IMR-90 (cell line): ENCODE results near the gene ZNF236. TPM values are rescaled to one million over a fixed set of nuclear protein-coding genes. Genes with fewer than 3 reads are reported as not detected.
A peak's percentile ranks its signal among the peaks of the same experiment; 100 is the strongest.

ENCODE experiments used
- ATAC-seq: fragments of 200-7000 bp; cut with Tn5 transposase; 2 replicates; pipeline ENCODE4 v1.9.1; 2020; ENCODE audit warnings: low read depth, mild to moderate bottlenecking, moderate library complexity
- BruUV-seq: library from RNA; stranded (reverse); fragments of 400-500 nt; replicated peaks from 2 replicates; lab custom pipeline; 2021; lab: Mats Ljungman, UMichigan
- CTCF ChIA-PET: fragments of 300-600 bp; formaldehyde crosslinking; extraction: SDS; loops from one replicate; lab custom pipeline; 2021; ENCODE audit warnings: antibody characterized with exemption; lab: Yijun Ruan, JAX
- POLR2A ChIA-PET: fragments of 300-600 bp; sonication (Branson Sonifier 250); formaldehyde crosslinking; loops from one replicate; lab custom pipeline; 2022; ENCODE audit warnings: antibody characterized with exemption; ENCODE audit not compliant: unreplicated experiment; lab: Charles Lee
- DNase-seq: peaks from one replicate; pipeline ENCODE4 v3.0.0; 2013
- H2AFZ ChIP-seq: replicated peaks from 2 replicates; pipeline ENCODE3; 2013; ENCODE audit warnings: low read length, mild to moderate bottlenecking; ENCODE audit not compliant: poor library complexity
- H2AK5ac ChIP-seq: 2 replicates; pipeline ENCODE4 v1.6.1; 2013; ENCODE audit warnings: low read depth, low read length, inconsistent platforms
- H2AK9ac ChIP-seq: replicated peaks from 2 replicates; pipeline ENCODE3; 2013; ENCODE audit warnings: mild to moderate bottlenecking, low read depth, low read length, moderate library complexity; ENCODE audit not compliant: poor library complexity
- H2BK120ac ChIP-seq: 2 replicates; pipeline ENCODE4 v1.6.1; 2013; ENCODE audit warnings: low read depth, low read length, inconsistent platforms
- H2BK15ac ChIP-seq: 3 replicates; pipeline ENCODE4 v1.6.1; 2013; ENCODE audit warnings: low read depth, low read length, inconsistent platforms
- H2BK20ac ChIP-seq: 2 replicates; pipeline ENCODE4 v1.6.1; 2013; ENCODE audit warnings: low read depth, mild to moderate bottlenecking, inconsistent platforms, low read length, moderate library complexity
- H2BK5ac ChIP-seq: 2 replicates; pipeline ENCODE4 v1.6.1; 2013; ENCODE audit warnings: mild to moderate bottlenecking, low read depth, low read length, inconsistent platforms; ENCODE audit not compliant: poor library complexity, severe bottlenecking
- H3K14ac ChIP-seq: replicated peaks from 2 replicates; pipeline ENCODE4 v1.6.1; 2013; ENCODE audit warnings: low read depth, low read length, inconsistent platforms
- H3K18ac ChIP-seq: 2 replicates; pipeline ENCODE4 v1.6.1; 2013; ENCODE audit warnings: low read depth, low read length, control low read depth
- H3K23ac ChIP-seq: 2 replicates; pipeline ENCODE4 v1.6.1; 2013; ENCODE audit warnings: low read depth, low read length, inconsistent platforms
- H3K27ac ChIP-seq: 2 replicates; pipeline ENCODE4 v1.5.1; 2013; ENCODE audit warnings: mild to moderate bottlenecking, control low read depth, low read length; ENCODE audit not compliant: insufficient read depth
- H3K27me3 ChIP-seq: 2 replicates; pipeline ENCODE4 v1.6.1; 2013; ENCODE audit warnings: low read length; ENCODE audit not compliant: control insufficient read depth, insufficient read depth
- H3K36me3 ChIP-seq: 2 replicates; pipeline ENCODE4 v1.6.1; 2013; ENCODE audit warnings: low read length, mixed read lengths; ENCODE audit not compliant: control insufficient read depth, insufficient read depth
- H3K4ac ChIP-seq: 2 replicates; pipeline ENCODE4 v1.6.1; 2013; ENCODE audit warnings: low read depth, low read length, inconsistent platforms
- H3K4me1 ChIP-seq: 2 replicates; pipeline ENCODE4 v1.6.1; 2013; ENCODE audit warnings: low read length, mixed read lengths; ENCODE audit not compliant: control insufficient read depth, insufficient read depth
- H3K4me2 ChIP-seq: 2 replicates; pipeline ENCODE4 v1.6.1; 2013; ENCODE audit warnings: low read depth, mild to moderate bottlenecking, control low read depth, low read length, moderate library complexity
- H3K4me3 ChIP-seq: 2 replicates; pipeline ENCODE4 v1.5.1; 2013; ENCODE audit warnings: low read depth, mild to moderate bottlenecking, control low read depth, low read length, moderate library complexity; ENCODE audit not compliant: insufficient read depth
- H3K56ac ChIP-seq: 2 replicates; pipeline ENCODE4 v1.6.1; 2013; ENCODE audit warnings: low read length, inconsistent platforms; ENCODE audit not compliant: insufficient read depth; ENCODE audit errors: extremely low read depth
- H3K79me1 ChIP-seq, 2 experiments: 2 replicates each; pipeline ENCODE4 v1.6.1; 2013; ENCODE audit warnings: low read length in 2 of 2, inconsistent platforms in 1 of 2, low read depth in 1 of 2
- H3K9ac ChIP-seq: 2 replicates; pipeline ENCODE4 v1.6.1; 2013; ENCODE audit warnings: low read depth, low read length, control low read depth
- H3K9me1 ChIP-seq: 2 replicates; pipeline ENCODE4 v1.6.1; 2013; ENCODE audit warnings: low read length, inconsistent platforms; ENCODE audit not compliant: insufficient read depth
- H3K9me3 ChIP-seq: 2 replicates; pipeline ENCODE4 v1.6.1; 2013; ENCODE audit warnings: low read length; ENCODE audit not compliant: control insufficient read depth, insufficient read depth
- H4K20me1 ChIP-seq: 2 replicates; pipeline ENCODE4 v1.6.1; 2013; ENCODE audit warnings: low read length, inconsistent platforms; ENCODE audit not compliant: insufficient read depth
- H4K5ac ChIP-seq: 2 replicates; pipeline ENCODE4 v1.6.1; 2013; ENCODE audit warnings: mild to moderate bottlenecking, low read depth, low read length, control low read depth
- H4K8ac ChIP-seq, 2 experiments: 2 replicates each; pipeline ENCODE4 v1.6.1; 2013; ENCODE audit warnings: low read depth in 2 of 2, low read length in 2 of 2, control low read depth in 1 of 2, inconsistent platforms in 1 of 2
- H4K91ac ChIP-seq: 2 replicates; pipeline ENCODE4 v1.6.1; 2013; ENCODE audit warnings: low read depth, low read length, inconsistent platforms; ENCODE audit not compliant: insufficient read depth
- BHLHE40 ChIP-seq: fragments of 150-350 bp; IDR thresholded peaks from 2 replicates; pipeline ENCODE4 v1.6.1; 2016; ENCODE audit warnings: mild to moderate bottlenecking, low read depth, low read length
- CHD1 ChIP-seq: IDR thresholded peaks from 2 replicates; pipeline ENCODE4 v1.6.1; 2012; ENCODE audit warnings: low read depth, low read length, improper control_type of control experiment
- CTCF ChIP-seq: conservative IDR thresholded peaks from 2 replicates; pipeline ENCODE4 v1.5.1; 2012; ENCODE audit warnings: mild to moderate bottlenecking, low read depth, low read length, improper control_type of control experiment
- RFX5 ChIP-seq: IDR thresholded peaks from 2 replicates; pipeline ENCODE4 v1.8.0; 2012; ENCODE audit warnings: low read depth, mild to moderate bottlenecking, low read length, moderate library complexity
- WGBS, 2 experiments: methylation state at CpG; one replicate each; pipeline versions ENCODE4 v1.1.5 to v1.1.7; 2013; ENCODE audit warnings: missing lambda C conversion rate in 2 of 2; ENCODE audit not compliant: insufficient read length in 1 of 2; ENCODE audit errors: extremely low coverage in 2 of 2; 5-methylcytosine and 5-hydroxymethylcytosine counted together
- dilution Hi-C: fragments of 300-500 bp; cut with HindIII; formaldehyde crosslinking; loops from one replicate; pipeline ENCODE4 v1.14.3; 2018; ENCODE audit warnings: low sequenced_read_pairs; ENCODE audit not compliant: unreplicated experiment
- in situ Hi-C: fragments of 300-500 bp; cut with MboI; formaldehyde crosslinking; loops from 3 replicates; pipeline ENCODE4 v1.14.3; 2019; ENCODE audit warnings: low sequenced_read_pairs, inconsistent platforms, mixed read lengths
- intact Hi-C: fragments of 100-400 bp; cut with micrococcal nuclease; formaldehyde crosslinking; loops from 2 replicates; pipeline ENCODE4 v1.10.0; 2022
- polyA plus RNA-seq, 3 experiments: library from polyadenylated mRNA; depleted of rRNA; stranded (reverse); fragments of >200 nt; gene quantifications; 2 replicates each; pipeline ENCODE4 v1.2.3, GENCODE V29; 2012; ENCODE audit warnings: low replicate concordance in 1 of 3
- total RNA-seq: library from RNA; depleted of rRNA; stranded (reverse); fragments of >200 nt; gene quantifications from 2 replicates; pipeline ENCODE4 v1.2.3, GENCODE V29; 2012

Gene ZNF236
- total and polyA plus RNA-seq, 2 of the 4 experiments (the other 2 are of a cell fraction), result 3.6 to 9.7 TPM

DNA sequence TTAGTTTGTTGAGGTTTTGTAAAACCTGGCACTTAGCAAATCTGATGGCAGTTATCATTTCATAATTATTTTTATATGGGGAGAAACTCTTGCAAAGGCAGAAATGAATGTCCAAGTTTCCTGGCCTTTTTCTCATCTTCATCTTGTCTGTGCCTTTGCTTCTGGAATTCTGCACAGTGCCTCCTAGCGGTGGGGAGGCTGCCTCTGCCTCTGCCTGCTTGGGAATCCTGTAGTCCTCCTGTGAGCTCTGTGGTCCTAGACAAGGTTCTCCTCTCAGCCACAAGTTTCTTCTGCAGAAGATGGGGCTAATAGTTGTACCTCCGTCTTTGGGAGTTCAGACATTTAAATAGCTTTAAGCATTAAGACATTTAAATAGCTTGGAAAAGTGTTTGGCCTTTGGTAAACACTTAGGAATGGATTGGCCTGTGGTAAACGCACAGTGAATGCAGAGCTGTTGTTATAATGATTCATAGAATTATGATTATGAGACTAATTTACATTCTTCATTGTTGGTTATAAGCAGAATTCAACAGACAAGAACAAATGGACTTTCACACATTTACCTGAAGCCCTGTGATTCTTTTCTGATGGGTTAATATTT lies 101.2 kb downstream of the ZNF236 start:
- intact Hi-C loops (loop anchor here (2.0 to 5.0 kb wide), 4 partner anchors 59 to 729 kb away; no protein-coding TSS in a partner anchor), in situ Hi-C loops (no loop called here), dilution Hi-C loops (no loop called here)
- ChIA-PET POLR2A (no interaction called here), CTCF (interaction anchor here (0.7 to 1.0 kb wide), 4 partner anchors 9 to 20 kb away, joined by 3 to 5 read pairs (median 4); no protein-coding TSS in a partner anchor)
- peaks cover 9% of the 10 kb centered on the region for H3K4me1 ChIP-seq
- no peak overlapping the region for H4K5ac ChIP-seq
- TF ChIP-seq CTCF (peak; percentile 37), CHD1 (no peak), RFX5 (no peak), BHLHE40 (no peak)
- H3K18ac ChIP-seq, result no peak overlapping the region
- H3K9me1 ChIP-seq, result peaks cover 3% of the 10 kb centered on the region; the same call in 1 of the 2 replicates
- H2AK5ac ChIP-seq, result no peak overlapping the region
- ATAC-seq (peak; percentile 7; the same call in 1 of the 2 replicates), DNase-seq (peak; percentile 17)
- peaks cover 0 to 7% of the 10 kb centered on the region in 2 experiments; a peak in 2 of 4 replicates for H3K79me1 ChIP-seq
- no peak overlapping the region for H3K27ac ChIP-seq
- no peak overlapping the region for H2AK9ac ChIP-seq
- no peaks in the 10 kb centered on the region for H3K9me3 ChIP-seq
- H3K56ac ChIP-seq, result no peak overlapping the region
- peak overlapping the region; percentile 6 for H2BK5ac ChIP-seq
- H3K36me3 ChIP-seq, result peaks cover 33% of the 10 kb centered on the region
- no peak overlapping the region for H2BK120ac ChIP-seq
- WGBS, 2 experiments, result 43% methylated on average over 1 of the region's 3 CpGs; no CpG with 5 or more reads in 1 of the 2 experiments
- H3K14ac ChIP-seq, result no peak overlapping the region
- no peak overlapping the region for H3K9ac ChIP-seq
- no peak overlapping the region for H2BK20ac ChIP-seq
- no peak overlapping the region for H3K4me3 ChIP-seq
- no peak overlapping the region for H2BK15ac ChIP-seq
- H2AFZ ChIP-seq, result no peak overlapping the region
- H3K4ac ChIP-seq, result no peak overlapping the region
- no peak overlapping the region for H4K8ac ChIP-seq
- BruUV-seq, result no TSS peak
- no peaks in the 10 kb centered on the region for H3K27me3 ChIP-seq
- H4K20me1 ChIP-seq, result no peaks in the 10 kb centered on the region
- H3K4me2 ChIP-seq, result no peak overlapping the region
- no peak overlapping the region for H3K23ac ChIP-seq
- H4K91ac ChIP-seq, result no peak overlapping the region
